Mucosa of rectum (tissue), 2 donors: ENCODE data around the gene TNFAIP1.
"Not testable (repeated sequence)": the region's sequence is repeated elsewhere in the genome, so short reads cannot be mapped to it uniquely, and the experiment has no call there.

Source experiments
- H3K27ac ChIP-seq, 2 donors: one replicate each; pipeline ENCODE4 v1.7.0; 2013; ENCODE audit warnings: inconsistent platforms in 2 of 2, low read depth in 2 of 2, low read length in 2 of 2
- H3K27me3 ChIP-seq, 2 donors: one replicate each; pipeline ENCODE4 v1.7.0; 2013; ENCODE audit warnings: low read length in 2 of 2; ENCODE audit not compliant: control insufficient read depth in 2 of 2, insufficient read depth in 2 of 2
- H3K36me3 ChIP-seq, 2 donors: one replicate each; pipeline ENCODE4 v1.7.0; 2013; ENCODE audit warnings: low read length in 2 of 2; ENCODE audit not compliant: control insufficient read depth in 2 of 2, insufficient read depth in 2 of 2
- H3K4me1 ChIP-seq, 2 donors: one replicate each; pipeline ENCODE4 v1.7.0; 2013; ENCODE audit warnings: low read length in 2 of 2, mild to moderate bottlenecking in 1 of 2; ENCODE audit not compliant: control insufficient read depth in 2 of 2, insufficient read depth in 2 of 2
- H3K4me3 ChIP-seq, 2 donors: one replicate each; pipeline ENCODE4 v1.7.0; 2013; ENCODE audit warnings: low read length in 2 of 2
- H3K9ac ChIP-seq, 2 donors: one replicate each; pipeline ENCODE4 v1.7.0; 2013; ENCODE audit warnings: low read length in 2 of 2, low read depth in 1 of 2, mild to moderate bottlenecking in 1 of 2
- H3K9me3 ChIP-seq, 2 donors: one replicate each; pipeline ENCODE4 v1.7.0; 2013; ENCODE audit warnings: low read length in 2 of 2; ENCODE audit not compliant: control insufficient read depth in 2 of 2
- donor health status: healthy.
- donor health status: Normal muscosa, but diverticular disease.

Gene TNFAIP1

GRCh38 chr17:28335201-28335958 is at the start of gene TNFAIP1, which contains the start of gene IFT20:
TSS of gene TNFAIP1 (plus strand) at chr17:28335761. CDS start at chr17:28339522, 3,761 bp downstream.
TSS of gene IFT20 (minus strand) at chr17:28335472. CDS start at chr17:28331985, 3,487 bp downstream.
- peak within 1 kb of the TSS; percentile 76 to 78 for H3K9ac ChIP-seq
- H3K4me3 ChIP-seq: peak within 1 kb of the TSS; percentile 82 to 89
- H3K4me1 ChIP-seq: peaks cover 19 to 20% of the 10 kb centered on the region in 2 donors

GRCh38 chr17:28285965-28286364 is 49.6 kb upstream of the TNFAIP1 start:
- H3K9me3 ChIP-seq: no peaks in the 10 kb centered on the region
- H3K4me1 ChIP-seq: no peaks in the 10 kb centered on the region
- H3K27ac ChIP-seq: no peak overlapping the region
- no peak overlapping the region for H3K4me3 ChIP-seq
- H3K9ac ChIP-seq: no peak overlapping the region
- no peaks in the 10 kb centered on the region for H3K27me3 ChIP-seq
- no peaks in the 10 kb centered on the region for H3K36me3 ChIP-seq

More at GRCh38 chr17:28335201-28335958, at the start of gene TNFAIP1, which contains the start of gene IFT20:
- Histone ChIP-seq H3K27ac (peak within 1 kb of the TSS; percentile 89 to 93), H3K9me3 (no peaks in the 10 kb centered on the region), H3K36me3 (peaks cover 23 to 26% of the 10 kb centered on the region in 2 donors), H3K27me3 (no peaks in the 10 kb centered on the region)

- no peak overlapping the region for H3K4me3 ChIP-seq
- H3K9ac ChIP-seq: no peak overlapping the region
- peaks cover 0 to 3% of the 10 kb centered on the region in 2 donors for H3K27me3 ChIP-seq
- no peak overlapping the region for H3K27ac ChIP-seq
- no peaks in the 10 kb centered on the region for H3K4me1 ChIP-seq
- no peaks in the 10 kb centered on the region for H3K36me3 ChIP-seq
- H3K9me3 ChIP-seq: no peaks in the 10 kb centered on the region
Observed at GRCh38 chr17:28290703-28291102, 44.9 kb upstream of the TNFAIP1 start.

GRCh38 chr17:28291780-28292330 is 43.7 kb upstream of the TNFAIP1 start:
- no peak overlapping the region for H3K27ac ChIP-seq
- no peak overlapping the region for H3K4me3 ChIP-seq

GRCh38 chr17:28292878-28293277 is 42.7 kb upstream of the TNFAIP1 start:
- not testable (repeated sequence) for H3K4me3 ChIP-seq, H3K4me1 ChIP-seq, H3K27me3 ChIP-seq, H3K9me3 ChIP-seq, H3K27ac ChIP-seq, H3K36me3 ChIP-seq, H3K9ac ChIP-seq

More at GRCh38 chr17:28291780-28292330, 43.7 kb upstream of the TNFAIP1 start:
- H3K36me3 ChIP-seq: no peaks in the 10 kb centered on the region
- peaks cover 0 to 3% of the 10 kb centered on the region in 2 donors for H3K27me3 ChIP-seq
- H3K9ac ChIP-seq: no peak overlapping the region
- no peaks in the 10 kb centered on the region for H3K9me3 ChIP-seq
- H3K4me1 ChIP-seq: no peaks in the 10 kb centered on the region

- Histone ChIP-seq H3K9me3 (no peaks in the 10 kb centered on the region), H3K36me3 (no peaks in the 10 kb centered on the region), H3K27ac (no peak overlapping the region), H3K4me3 (no peak overlapping the region), H3K27me3 (peaks cover 0 to 3% of the 10 kb centered on the region in 2 donors), H3K9ac (no peak overlapping the region), H3K4me1 (no peaks in the 10 kb centered on the region)
Observed at GRCh38 chr17:28293994-28294393, 41.6 kb upstream of the TNFAIP1 start.

GRCh38 chr17:28295677-28296578 is 39.6 kb upstream of the TNFAIP1 start:
- peaks cover 0 to 3% of the 10 kb centered on the region in 2 donors for H3K27me3 ChIP-seq
- H3K4me3 ChIP-seq: no peak overlapping the region
- H3K9ac ChIP-seq: no peak overlapping the region
- no peaks in the 10 kb centered on the region for H3K9me3 ChIP-seq
- H3K27ac ChIP-seq: no peak overlapping the region
- no peaks in the 10 kb centered on the region for H3K4me1 ChIP-seq
- no peaks in the 10 kb centered on the region for H3K36me3 ChIP-seq

- Histone ChIP-seq H3K27me3 (no peaks in the 10 kb centered on the region), H3K4me1 (no peaks in the 10 kb centered on the region), H3K36me3 (no peaks in the 10 kb centered on the region), H3K9ac (no peak overlapping the region), H3K9me3 (no peaks in the 10 kb centered on the region), H3K4me3 (no peak overlapping the region), H3K27ac (no peak overlapping the region)
Observed at GRCh38 chr17:28298449-28298848, 37.1 kb upstream of the TNFAIP1 start.

- H3K27me3 ChIP-seq: peaks cover 0 to 7% of the 10 kb centered on the region in 2 donors
- no peak overlapping the region for H3K9ac ChIP-seq
- no peaks in the 10 kb centered on the region for H3K9me3 ChIP-seq
- H3K27ac ChIP-seq: no peak overlapping the region
- H3K4me1 ChIP-seq: no peaks in the 10 kb centered on the region
- H3K4me3 ChIP-seq: no peak overlapping the region
- H3K36me3 ChIP-seq: no peaks in the 10 kb centered on the region
Observed at GRCh38 chr17:28306954-28307401, 28.6 kb upstream of the TNFAIP1 start.
